HG02885 (cell line): ENCODE measurements around the gene C6orf15.

ENCODE experiments used
- ATAC-seq: cut with Tn5 transposase; IDR thresholded peaks from one replicate; pipeline ENCODE4 v1.9.1; 2021; ENCODE audit warnings: mild to moderate bottlenecking; ENCODE audit not compliant: unreplicated experiment, poor library complexity

C6orf15 gene

DNA sequence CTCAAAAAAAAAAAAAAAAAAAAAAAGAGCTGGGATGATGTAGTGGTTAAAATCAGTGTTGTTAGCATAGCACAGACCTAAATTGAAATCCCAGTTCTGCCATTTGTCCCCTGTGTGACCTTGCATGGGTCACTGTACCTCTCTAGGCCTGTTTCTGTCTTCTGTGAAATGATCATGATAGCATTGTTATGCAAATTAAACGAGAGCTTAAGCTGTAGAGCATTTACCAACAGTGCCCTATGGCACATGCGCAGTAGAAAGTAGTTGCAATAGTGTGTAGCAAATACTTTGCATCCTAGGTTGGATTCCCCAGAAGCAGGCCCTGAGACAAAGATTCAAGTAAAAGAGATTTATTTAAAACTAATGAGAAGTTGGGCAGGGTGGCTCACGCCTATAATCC, 19.2 kb upstream of the C6orf15 start:
- ATAC-seq = no peak

DNA sequence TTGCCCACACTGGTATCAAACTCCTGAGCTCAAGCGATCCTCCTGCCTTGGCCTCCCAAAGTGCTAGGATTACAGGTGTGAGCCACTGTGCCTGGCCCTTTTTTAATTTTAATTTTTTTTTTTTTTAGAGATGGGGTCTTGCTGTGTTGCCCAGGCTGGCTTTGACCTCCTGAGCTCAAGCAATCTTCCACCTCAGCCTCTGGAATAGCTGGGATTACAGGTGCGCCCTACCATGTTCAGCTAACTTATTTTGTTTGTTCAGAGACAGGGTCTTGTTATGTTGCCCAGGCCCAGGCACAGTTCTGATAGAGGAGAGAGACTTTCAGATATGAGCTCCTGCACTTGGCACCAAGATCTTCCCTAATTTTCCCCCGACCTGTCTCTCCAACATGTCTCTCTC, 18.4 kb upstream of the C6orf15 start:
- no peak for ATAC-seq

DNA sequence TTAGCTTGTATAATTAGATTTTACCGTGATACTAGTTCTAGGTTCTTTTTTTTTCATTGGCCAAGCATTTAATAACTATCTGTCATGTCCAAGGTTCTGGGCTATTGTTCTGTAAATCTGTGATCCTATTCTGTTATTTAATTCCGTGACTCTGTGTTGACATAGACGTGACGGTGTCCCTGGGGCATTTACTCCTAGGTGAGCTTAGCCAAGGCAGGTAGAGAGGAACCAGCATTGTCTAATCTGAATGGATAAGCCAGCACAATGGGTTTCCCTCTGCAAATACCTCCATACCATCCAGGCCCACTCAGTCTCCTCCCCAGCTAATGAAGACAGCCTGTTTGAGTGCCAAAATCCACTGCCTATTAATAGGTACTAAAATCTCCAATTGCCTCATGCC, 16.8 kb upstream of the C6orf15 start:
- no peak for ATAC-seq

DNA sequence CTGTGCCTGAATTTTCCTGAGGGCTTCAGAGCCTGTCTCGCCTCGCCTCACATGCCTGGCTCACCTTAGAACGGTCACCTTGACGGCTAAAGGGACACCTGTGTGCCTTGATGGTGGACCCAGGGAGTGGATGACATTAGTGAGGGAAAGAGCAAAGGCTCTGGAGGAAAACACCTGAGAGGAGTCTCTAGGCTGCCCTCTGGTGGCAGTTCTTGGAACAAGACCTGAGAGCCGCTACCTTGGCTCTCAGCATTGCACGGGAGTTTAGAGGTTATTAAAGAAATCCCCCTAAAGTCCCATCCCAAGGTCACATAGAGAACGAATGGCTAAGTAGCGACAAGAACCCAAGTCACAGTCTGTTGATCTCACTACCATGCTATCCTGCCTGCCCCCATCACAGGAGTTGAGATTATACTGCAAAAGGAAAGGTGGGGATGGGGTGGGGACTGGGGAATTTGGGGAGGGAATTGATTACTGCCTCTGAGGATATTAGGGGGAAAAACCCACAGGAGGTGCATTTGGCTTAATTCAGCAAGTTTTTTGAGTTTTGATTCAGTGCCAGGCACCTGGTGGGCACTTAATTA, 15.8 kb upstream of the C6orf15 start:
- no peak for ATAC-seq

DNA sequence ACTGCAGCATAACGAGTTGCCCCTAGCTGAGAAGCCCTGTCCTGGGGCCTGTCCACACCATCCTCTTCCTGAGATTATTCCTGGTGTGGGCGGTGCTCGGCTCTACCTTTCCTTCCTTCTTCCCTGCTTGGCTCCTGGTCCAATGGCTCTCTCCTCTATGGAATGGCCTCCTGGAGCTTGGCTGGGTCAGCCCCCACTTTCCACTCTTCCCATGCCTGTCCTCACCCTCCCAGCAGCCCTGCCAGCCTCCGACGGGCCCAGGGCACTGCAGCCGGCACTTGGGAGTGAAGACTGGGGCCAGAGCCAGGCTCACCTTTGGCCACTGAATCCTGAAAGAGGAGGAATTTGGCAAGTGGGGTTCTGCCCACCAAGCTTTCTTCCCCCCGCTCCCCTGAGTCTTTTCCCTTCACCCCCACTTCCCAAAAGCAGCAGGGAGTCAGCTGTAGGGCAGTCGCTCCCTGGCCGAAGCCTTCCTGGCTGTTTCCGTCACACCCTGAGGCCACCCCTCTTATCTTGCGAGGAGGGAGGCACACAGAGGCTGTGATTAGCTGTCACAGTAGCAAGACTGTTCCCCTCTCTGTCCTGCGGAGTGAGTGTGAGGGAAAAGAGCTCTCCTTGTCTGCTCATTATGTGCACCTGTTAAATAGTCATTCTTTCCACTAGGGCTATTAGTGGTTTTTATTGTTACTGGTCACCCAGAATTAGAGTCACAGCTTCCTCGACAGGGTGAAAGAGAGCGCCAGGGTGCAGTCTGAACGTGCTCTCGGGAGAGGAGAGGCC, 14.2 kb upstream of the C6orf15 start:
- ATAC-seq = no peak

DNA sequence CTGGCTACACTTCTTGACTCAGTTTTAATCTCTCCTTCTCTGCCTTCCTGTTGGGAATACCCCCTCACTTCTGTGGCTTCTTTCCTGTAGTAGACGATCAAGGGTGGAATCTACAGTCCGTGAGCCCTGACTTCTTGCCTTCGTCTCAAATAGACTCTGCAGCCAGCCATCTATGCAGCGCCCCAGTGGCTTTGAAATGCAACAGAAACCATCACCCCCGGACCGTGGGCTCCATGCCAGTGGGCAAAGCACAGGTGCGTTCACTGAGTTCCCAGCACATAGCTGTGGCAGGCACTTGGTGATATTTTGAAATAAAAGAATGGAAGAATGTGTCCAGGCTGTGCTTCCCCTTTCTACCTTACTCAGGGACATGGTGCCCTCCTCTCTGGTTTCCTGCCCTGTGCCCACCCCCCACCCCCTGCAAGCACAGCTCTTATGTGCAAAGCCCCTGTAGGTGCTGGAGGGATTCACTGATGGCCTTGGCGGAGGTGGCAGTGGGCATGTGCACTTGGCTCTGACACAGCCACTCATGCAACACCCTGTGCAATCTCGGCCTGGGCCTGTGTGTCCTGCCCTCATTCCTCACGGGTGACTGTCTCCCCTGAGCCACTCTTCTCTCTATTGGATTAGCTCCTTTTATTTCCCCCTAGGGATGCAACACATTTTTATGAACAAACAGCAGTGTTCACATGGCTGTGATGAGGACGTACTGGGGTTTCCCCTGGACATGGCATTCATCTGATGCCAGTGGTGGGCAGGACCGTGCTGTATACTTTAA, 13.4 kb upstream of the C6orf15 start:
- ATAC-seq = no peak

DNA sequence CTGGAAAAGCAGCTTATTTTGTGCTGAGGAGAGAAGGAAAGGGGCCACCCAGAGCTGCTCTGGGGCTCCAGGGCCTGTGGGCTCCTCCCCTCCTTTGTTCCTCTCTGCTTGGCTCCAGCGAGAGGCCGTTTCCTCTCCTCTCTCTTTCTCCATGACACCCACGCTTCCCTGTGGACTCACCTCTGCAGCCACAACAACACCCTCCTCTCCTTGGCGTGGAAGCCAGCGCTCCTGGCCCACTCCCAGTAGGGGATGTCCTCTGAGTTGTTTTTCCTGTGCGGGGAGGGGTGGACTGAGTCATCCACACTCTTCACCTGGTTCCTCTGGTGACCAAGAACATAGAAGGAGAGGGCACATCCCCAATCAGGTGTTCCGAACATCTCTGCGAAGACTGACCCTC, 12.8 kb upstream of the C6orf15 start:
- no peak for ATAC-seq

DNA sequence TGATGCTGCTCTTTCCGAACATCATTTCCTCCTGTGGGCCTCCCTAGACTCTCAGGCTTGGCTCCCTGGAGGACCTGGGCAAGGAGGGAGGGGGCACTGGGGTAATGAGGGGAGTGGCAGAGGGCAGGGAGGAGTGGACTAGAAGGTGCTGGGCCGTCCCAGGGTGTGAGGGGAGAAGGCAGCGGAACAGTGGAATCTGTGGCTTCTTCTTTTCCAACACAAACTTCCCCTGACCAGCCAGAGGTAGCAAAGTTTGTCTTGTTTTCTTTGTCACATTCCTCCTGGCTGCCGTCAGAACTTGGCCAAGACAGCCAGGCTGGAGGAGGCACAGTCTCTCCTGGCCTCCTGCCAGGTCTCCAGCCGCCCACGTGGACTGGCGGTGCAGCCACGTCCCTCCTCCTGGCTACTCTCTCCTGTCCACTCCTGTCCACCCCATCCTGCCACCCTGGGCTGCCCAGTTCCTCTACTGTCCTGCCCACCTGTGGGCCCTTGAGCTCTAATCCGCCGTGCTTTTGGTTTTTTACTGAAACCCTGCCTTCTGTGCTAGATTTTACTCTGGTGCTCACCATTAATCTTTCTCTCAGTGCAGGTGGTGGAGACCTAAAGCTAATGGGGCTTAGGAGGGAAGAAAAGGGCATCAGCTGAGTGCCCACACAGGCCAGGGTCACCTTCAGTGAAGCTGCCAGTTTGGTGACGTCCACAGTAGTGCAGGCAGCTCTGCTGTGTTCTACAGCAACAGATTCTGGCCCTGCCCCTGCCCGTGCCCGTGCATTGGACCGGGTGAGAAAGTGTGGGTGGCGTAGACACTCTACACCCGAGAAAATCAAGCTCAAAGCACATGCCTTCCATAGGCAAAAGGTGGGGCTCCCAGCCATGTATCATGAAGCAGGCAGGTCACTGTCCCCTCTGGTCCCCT, 10.7 kb upstream of the C6orf15 start:
- no peak for ATAC-seq

DNA sequence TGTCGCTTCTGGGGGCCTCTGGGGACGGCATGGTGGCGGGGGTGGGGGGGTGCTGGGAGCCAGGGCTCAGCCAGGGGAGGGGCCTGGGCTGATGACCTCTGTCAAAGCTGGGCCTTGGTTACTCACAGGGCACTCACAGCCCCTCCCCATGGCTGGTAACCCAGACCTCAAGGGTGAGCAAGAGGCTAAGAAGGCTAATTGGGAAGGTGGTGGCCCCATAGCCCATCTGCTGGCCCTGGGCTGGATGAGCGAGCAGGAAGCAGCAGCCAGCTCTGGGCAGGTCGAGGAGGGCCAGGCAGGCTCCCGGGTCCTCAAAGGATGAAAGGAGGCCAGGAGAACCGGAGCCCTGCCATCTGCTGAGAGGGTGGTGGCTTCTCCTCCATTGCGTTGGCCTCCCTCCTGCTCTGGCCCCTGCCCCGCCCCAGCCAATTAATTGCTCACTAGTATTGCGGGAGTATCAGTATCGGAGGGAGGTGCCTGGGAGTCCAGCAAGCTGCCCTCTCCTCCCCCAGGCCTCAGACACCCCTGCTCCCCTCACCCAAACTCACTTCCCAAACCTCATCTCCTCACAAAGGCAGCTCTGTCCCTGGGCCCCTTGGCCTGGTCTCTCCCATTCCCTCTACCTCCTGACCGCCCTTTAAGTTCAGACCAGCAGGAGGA, 8.9 kb upstream of the C6orf15 start:
- no peak for ATAC-seq

DNA sequence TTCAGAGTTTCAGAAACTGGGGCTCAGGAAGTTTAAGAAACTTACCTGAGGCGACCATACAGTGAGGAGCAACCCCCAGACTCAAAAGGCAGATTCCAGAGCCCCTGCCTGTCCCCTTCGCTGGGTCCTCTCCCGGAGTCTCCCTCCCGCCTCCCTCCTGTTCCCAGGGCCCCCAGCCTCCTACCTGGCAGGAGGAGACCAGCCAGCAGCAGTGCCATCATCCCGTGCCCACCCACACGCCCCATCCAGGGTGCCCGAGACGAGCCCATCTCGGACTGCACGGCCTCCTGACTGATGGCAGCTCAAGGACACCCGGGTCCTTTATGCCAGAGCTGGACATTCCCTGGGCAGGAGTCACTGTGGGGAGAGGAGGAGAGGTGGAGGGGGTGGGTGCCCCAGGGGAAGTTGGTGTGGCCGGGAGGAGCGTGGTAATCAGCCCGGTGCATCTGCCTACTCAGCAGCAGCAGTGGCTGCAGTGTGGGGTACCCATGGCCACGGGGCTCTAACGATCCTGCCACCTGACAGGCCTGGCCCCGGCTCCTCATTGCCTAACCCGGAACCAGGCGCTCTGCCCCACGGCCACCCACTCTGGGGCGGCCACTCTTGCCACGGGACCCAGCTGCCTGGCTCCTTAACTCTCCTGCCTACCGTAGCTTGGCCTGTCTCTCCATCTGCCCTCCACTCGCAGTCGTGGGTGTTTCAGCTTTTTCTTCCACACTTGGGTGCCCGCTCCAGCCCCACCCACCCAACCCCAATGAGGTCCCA, 8.0 kb upstream of the C6orf15 start, which contains the start of gene CDSN:
Gene CDSN, minus strand, starts transcription at position 296 of the 765 bp plus-strand sequence. Its CDS starts 27 bp downstream, at position 269.
- no peak for ATAC-seq

DNA sequence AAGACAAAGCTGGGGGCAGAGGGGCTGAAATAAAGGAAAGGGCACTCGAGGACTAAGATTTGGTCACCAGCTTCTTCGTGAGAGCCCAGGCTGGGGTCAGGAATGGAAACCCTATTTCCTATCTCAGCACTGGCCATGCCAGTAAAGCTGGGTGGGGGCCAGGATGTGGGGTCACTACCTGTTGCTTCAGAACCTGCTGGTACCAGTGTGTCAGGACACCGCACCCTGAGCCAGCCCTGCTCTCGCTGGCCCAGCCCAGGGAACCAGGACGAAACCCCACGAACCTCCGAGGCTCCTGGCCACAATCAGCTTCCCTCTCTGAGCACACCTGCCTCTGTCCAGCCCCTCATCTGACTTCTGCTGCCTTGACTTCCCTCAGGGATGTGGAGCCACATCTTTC, 5.8 kb upstream of the C6orf15 start:
- ATAC-seq = no peak

DNA sequence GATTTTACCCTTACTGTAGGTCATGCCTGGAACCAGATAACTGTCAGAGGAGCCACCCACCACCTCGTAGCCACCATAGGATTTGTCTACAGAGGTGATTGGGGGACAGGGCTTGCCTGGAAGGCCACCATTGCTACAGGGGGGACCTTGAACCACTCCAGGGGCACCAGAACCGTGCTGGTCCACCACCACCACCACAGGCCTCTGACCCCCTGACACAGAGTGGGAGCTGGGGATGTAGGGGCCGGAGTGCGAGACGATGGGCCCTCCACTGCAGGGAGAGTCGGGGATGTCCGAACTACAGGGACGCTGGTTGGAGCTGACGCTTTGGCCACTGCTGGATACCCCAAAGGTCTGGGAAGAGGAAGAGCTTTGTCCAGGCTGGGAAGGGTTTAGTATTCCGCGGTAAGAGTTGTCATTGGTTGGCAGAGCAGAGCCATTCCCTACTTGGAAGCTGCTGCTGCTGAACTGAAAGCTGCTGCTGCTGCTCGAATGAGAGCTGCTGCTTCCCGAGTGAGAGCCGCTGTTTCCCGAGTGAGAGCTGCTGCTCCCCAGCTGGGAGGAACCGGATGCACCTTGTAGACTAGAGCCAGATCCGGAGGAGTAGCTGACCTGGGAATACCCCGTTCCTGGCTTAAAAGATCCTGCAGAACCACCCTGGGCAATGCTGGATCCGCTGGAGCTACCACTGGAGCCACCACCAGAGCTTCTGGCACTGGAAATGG, 4.4 kb upstream of the C6orf15 start:
- ATAC-seq = no peak

DNA sequence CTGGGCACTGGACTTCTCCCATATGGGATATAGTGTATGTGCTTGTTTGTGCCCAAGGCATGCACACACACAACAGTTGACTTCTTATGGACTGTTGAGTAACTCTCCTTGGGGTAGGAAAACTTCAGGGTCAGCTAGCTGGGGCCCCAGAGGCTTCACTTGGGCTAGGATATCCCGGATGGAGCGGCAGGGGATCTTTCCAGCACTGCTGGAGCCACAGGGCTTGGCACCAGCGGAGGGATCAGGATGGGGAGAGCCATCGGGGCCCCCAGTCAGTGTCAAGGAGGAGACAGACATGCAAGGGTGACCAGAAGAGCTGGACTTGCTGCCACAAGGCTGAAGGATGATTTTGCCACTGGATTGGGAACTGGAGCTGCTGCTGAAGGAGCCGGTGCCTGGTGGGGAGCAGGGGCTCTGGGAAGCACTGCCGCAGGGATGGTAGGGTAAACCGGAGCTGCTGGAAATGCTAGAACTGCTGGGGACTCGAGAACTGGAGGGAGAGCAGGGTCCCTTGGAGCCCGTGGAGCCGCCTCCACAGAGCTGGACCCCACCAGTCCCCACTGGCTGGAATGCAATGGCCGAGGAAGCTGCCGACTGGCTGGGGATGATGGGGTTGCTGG, 3.7 kb upstream of the C6orf15 start:
- ATAC-seq = no peak

DNA sequence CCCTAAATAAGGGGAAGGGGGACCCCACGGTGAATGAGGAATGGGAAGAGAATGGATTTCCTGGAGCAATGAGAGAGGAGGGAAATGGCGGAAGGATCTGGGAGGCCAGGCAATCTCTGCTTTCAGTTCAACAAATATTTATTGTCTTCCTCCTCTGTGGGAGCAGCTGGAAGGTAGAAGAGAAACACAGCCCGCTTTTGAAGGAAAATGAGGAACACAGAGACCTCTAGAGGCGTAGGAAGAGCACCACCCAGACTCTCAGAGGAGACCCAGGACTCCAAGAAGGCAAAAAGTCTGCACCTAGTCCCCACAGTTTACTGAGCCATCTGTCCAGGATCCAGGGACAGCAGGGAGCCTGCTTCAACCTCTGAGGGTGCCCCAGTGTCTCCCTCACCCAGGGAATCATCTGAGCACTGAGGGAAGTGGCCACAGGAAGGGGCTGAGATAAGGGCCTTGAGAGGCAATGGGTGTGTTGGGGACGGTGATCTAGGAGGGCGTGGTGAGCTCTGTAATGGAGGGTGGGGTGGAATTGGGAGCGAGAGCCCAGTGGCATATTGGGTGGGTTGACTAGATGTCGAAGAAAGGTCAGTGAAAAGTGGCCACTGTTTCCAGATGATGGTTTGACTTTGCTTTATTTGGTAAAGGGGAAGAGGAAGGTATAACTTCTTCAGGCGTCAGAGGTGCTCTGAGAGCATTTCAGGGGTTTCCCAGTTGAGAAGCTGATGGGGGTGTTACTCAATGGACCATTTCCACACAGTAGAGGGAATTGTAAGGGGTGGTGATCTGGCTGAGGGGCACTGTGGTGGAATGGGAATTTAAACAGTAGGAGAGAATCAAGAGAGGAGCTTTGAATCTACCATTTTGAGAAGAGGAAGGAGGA, 2.8 kb upstream of the C6orf15 start:
- ATAC-seq = no peak

DNA sequence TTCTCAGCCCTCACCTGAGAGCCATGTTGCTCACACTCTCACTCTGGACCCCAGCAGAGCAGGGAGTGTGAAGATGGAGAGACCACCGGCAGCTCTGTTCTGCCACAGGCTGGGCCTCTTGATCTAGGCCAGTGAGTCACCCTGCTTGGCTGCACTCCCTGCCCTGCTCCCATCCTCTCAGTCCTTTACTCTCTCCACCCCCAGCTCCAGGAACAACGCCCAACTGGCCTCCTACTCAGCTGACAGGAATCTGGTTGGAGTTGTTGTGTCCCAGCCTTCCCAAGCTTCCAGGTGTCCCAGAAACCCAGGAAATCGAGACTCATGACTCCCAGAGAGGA, 2.1 kb upstream of the C6orf15 start, which contains the start of gene PSORS1C1:
Gene PSORS1C1, plus strand, starts transcription at position 260 of the 338 bp plus-strand sequence. CDS start 14,833 bp downstream, outside the sequence.
- ATAC-seq = no peak

DNA sequence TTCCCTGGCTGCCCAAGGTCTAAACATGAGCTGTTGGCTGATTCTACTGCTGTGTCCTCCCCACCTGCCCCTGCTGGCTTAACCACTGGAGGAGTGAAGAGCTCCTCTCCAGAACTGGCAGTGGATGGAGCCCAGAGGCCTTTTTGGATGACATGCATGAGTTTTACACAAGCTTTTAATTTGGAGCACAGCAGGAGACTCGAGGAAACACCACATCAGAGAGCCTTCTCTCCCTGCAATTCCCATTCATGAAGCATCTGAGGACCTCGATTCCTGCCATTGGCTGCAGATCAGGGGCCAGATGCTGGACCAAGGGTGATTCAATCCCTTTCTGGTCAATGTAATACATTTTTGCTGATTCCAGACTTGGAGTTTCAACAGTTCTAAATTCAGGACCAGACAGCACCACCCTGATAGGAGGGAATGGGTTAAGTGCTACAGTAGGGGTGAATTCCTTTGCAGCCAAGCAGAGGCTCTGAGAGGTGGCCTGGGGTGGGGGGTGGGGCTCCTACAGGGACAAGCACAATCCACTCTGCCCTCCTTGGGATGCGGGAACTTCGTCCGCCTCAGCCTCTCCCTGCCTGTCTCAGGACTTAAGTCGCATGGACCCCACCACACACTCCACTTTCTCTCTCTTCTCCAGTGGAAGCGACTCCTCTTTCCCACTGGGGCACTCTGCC, 1.6 kb upstream of the C6orf15 start:
- no peak for ATAC-seq
